Measurements from ENCODE around the gene CFL1. TPM values are rescaled to one million over a fixed set of nuclear protein-coding genes. Genes with fewer than 3 reads are reported as not detected.

Gene CFL1
- total RNA-seq, 1 experiment from 2014 or later = 960 TPM

- no peaks in the 10 kb centered on the region for H3K27me3 ChIP-seq (replicated peaks; ENCODE audit: control insufficient read depth, insufficient read depth, low read length)
- peaks cover 12% of the 10 kb centered on the region for H3K4me1 ChIP-seq
- POLR2A ChIA-PET = interaction anchor here (1.2 kb wide), 1 partner anchor 67 kb away, joined by 10 read pairs; the partner anchor contains the start of gene FIBP
- BruUV-seq (replicated peaks) = no TSS peak
- intact Hi-C loops (cut with micrococcal nuclease; ENCODE audit: unreplicated experiment) = no loop called here
- Mint-ChIP-seq H3K27me3 (ENCODE audit: insufficient read depth, unreplicated experiment) (no peaks in the 10 kb centered on the region), H3K4me3 (ENCODE audit: unreplicated experiment) (no peak overlapping the region), H3K36me3 (ENCODE audit: insufficient read depth, unreplicated experiment) (no peaks in the 10 kb centered on the region), H3K27ac (ENCODE audit: unreplicated experiment) (no peak overlapping the region), H3K4me1 (ENCODE audit: low read depth, unreplicated experiment) (peaks cover 12% of the 10 kb centered on the region), H3K9me3 (ENCODE audit: unreplicated experiment) (no peaks in the 10 kb centered on the region)
- H3K36me3 ChIP-seq (ENCODE audit: control insufficient read depth, insufficient read depth, low read length) = no peaks in the 10 kb centered on the region
- no peaks in the 10 kb centered on the region; the same call in 1 of the 2 replicates for H3K9me3 ChIP-seq
- CTCF ChIA-PET = interaction anchor here (0.5 to 0.6 kb wide), 2 partner anchors 9 to 76 kb away, joined by 5 to 8 read pairs; no protein-coding TSS in a partner anchor
- DNase-seq = no peak
- H3K4me3 ChIP-seq (ENCODE audit: low read depth, low read length) = no peak overlapping the region
- TF ChIP-seq CTCF (IDR thresholded peaks at IDR 0.05; ENCODE audit: insufficient read depth in 1 of 2, low read depth in 1 of 2, low read length in 1 of 2, severe bottlenecking in 1 of 2, unreplicated experiment in 1 of 2) = no peak
Measured at GRCh38 chr11:65821107-65821506, 36.9 kb downstream of the CFL1 start.

DNA sequence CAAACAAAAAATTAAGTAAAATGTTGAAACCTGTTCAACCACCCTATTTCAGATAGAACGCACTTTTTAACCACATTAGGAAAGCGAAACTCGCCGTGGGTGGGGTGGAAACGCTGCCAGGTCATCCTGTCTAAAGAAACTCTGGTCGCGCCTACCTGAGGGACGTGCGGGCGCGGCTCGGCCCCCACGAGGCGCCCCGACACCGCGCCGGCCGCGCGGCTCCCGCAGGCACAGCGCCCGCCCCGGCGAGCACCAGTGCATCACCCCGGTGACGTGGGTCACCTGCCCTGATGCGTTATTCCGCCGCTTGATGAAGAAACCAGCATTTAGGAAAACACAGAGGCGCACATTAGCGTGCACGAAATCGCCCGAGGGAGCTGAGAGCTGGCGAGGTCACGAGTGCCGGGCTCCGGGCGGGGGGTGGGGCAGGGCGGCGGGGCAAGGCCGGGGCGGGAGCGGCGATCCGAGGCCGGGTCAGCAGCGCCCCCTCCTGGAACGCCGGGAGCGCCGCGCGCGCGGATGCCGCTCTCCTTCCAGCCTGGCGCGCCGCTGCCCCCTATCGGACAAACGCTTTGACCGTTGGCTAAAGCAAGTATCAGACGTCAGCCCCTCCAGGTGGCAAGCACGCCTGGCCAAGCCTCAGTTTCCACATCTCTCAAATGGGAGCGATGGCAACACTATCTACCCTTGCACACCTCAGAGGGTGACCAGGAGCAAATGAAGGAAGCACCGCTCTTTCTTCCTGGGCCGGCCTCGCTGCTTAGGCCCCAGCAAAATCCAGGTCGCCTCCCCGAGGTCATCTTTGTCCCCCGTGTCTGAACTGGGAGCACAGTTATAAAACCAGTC lies 39.9 kb downstream of the CFL1 start:
- POLR2A ChIA-PET = interaction anchor here (0.6 to 1.7 kb wide), 11 partner anchors 28 to 296 kb away, joined by 3 to 27 read pairs (median 5); partner anchors contain the start of genes AP5B1, FIBP, KAT5 and OVOL1
- H3K4me3 ChIP-seq (ENCODE audit: low read depth, low read length) = peak overlapping the region; percentile 43
- H3K9me3 ChIP-seq = no peaks in the 10 kb centered on the region
- no TSS peak for BruUV-seq (replicated peaks)
- peaks cover 33% of the 10 kb centered on the region for H3K4me1 Mint-ChIP-seq (ENCODE audit: low read depth, unreplicated experiment)
- H3K9me3 Mint-ChIP-seq (ENCODE audit: unreplicated experiment) = peaks cover 9% of the 10 kb centered on the region
- peak; percentile 91 to 97 for DNase-seq
- no peaks in the 10 kb centered on the region for H3K36me3 ChIP-seq (ENCODE audit: control insufficient read depth, insufficient read depth, low read length)
- H3K36me3 Mint-ChIP-seq (ENCODE audit: insufficient read depth, unreplicated experiment) = peaks cover 12% of the 10 kb centered on the region
- no peaks in the 10 kb centered on the region for H3K27me3 ChIP-seq (replicated peaks; ENCODE audit: control insufficient read depth, insufficient read depth, low read length)
- CTCF ChIA-PET = interaction anchor here (0.6 to 3.5 kb wide), 18 partner anchors 11 to 203 kb away, joined by 3 to 41 read pairs (median 5); partner anchors contain the start of genes AP5B1, CCDC85B, KAT5 and RNASEH2C
- intact Hi-C loops (cut with micrococcal nuclease; ENCODE audit: unreplicated experiment) = loop anchor here (1.0 to 2.0 kb wide), 5 partner anchors 37 to 112 kb away; partner anchors contain the start of genes AP5B1, CFL1 and KAT5
- peaks cover 34% of the 10 kb centered on the region for H3K4me1 ChIP-seq
- peak overlapping the region; percentile 85 for H3K27ac Mint-ChIP-seq (ENCODE audit: unreplicated experiment)
- peak; percentile 97 to 100 for TF ChIP-seq CTCF (IDR thresholded peaks at IDR 0.05; ENCODE audit: insufficient read depth in 1 of 2, low read depth in 1 of 2, low read length in 1 of 2, severe bottlenecking in 1 of 2, unreplicated experiment in 1 of 2)
- peak overlapping the region; percentile 83 for H3K4me3 Mint-ChIP-seq (ENCODE audit: unreplicated experiment)
- no peaks in the 10 kb centered on the region for H3K27me3 Mint-ChIP-seq (ENCODE audit: insufficient read depth, unreplicated experiment)

- POLR2A ChIA-PET = interaction anchor here (0.6 to 1.7 kb wide), 12 partner anchors 27 to 296 kb away, joined by 3 to 27 read pairs (median 5); partner anchors contain the start of genes AP5B1, FIBP, KAT5 and OVOL1
- no peaks in the 10 kb centered on the region for H3K36me3 ChIP-seq (ENCODE audit: control insufficient read depth, insufficient read depth, low read length)
Measured at GRCh38 chr11:65817312-65817834, 40.6 kb downstream of the CFL1 start.

More at GRCh38 chr11:65817312-65817834, 40.6 kb downstream of the CFL1 start:
- CTCF ChIA-PET = interaction anchor here (0.5 to 3.5 kb wide), 21 partner anchors 10 to 542 kb away, joined by 3 to 41 read pairs (median 5); partner anchors contain the start of genes AP5B1, CCDC85B, FIBP and KAT5
- intact Hi-C loops (cut with micrococcal nuclease; ENCODE audit: unreplicated experiment) = loop anchor here (2.0 kb wide), 1 partner anchor 37 kb away; the partner anchor contains the start of gene AP5B1
- TF ChIP-seq CTCF (IDR thresholded peaks at IDR 0.05; ENCODE audit: insufficient read depth in 1 of 2, low read depth in 1 of 2, low read length in 1 of 2, severe bottlenecking in 1 of 2, unreplicated experiment in 1 of 2) = no peak
- Histone ChIP-seq H3K27me3 (replicated peaks; ENCODE audit: control insufficient read depth, insufficient read depth, low read length) (no peaks in the 10 kb centered on the region), H3K4me3 (ENCODE audit: low read depth, low read length) (peak overlapping the region; percentile 43), H3K4me1 (peaks cover 34% of the 10 kb centered on the region), H3K9me3 (no peaks in the 10 kb centered on the region)
- Mint-ChIP-seq H3K36me3 (ENCODE audit: insufficient read depth, unreplicated experiment) (peaks cover 12% of the 10 kb centered on the region), H3K4me1 (ENCODE audit: low read depth, unreplicated experiment) (peaks cover 33% of the 10 kb centered on the region), H3K27me3 (ENCODE audit: insufficient read depth, unreplicated experiment) (no peaks in the 10 kb centered on the region), H3K9me3 (ENCODE audit: unreplicated experiment) (peaks cover 9% of the 10 kb centered on the region), H3K4me3 (ENCODE audit: unreplicated experiment) (peak overlapping the region; percentile 83), H3K27ac (ENCODE audit: unreplicated experiment) (peak overlapping the region; percentile 85)
- peak; percentile 56 to 58 for DNase-seq
- BruUV-seq (replicated peaks) = TSS peak; percentile 63

Data from Caco-2 (cell line).